ENCODE measurements around the gene TXLNG. TPM values are rescaled to one million over a fixed set of nuclear protein-coding genes. Genes with fewer than 3 reads are reported as not detected.
A peak's percentile ranks its signal among the peaks of the same experiment; 100 is the strongest.

The TXLNG gene
- total and polyA plus RNA-seq, 2 donors (not counting 3 experiments of a cell fraction or from before 2014, with no cell fraction given) = 6.8 to 7.6 TPM

DNA sequence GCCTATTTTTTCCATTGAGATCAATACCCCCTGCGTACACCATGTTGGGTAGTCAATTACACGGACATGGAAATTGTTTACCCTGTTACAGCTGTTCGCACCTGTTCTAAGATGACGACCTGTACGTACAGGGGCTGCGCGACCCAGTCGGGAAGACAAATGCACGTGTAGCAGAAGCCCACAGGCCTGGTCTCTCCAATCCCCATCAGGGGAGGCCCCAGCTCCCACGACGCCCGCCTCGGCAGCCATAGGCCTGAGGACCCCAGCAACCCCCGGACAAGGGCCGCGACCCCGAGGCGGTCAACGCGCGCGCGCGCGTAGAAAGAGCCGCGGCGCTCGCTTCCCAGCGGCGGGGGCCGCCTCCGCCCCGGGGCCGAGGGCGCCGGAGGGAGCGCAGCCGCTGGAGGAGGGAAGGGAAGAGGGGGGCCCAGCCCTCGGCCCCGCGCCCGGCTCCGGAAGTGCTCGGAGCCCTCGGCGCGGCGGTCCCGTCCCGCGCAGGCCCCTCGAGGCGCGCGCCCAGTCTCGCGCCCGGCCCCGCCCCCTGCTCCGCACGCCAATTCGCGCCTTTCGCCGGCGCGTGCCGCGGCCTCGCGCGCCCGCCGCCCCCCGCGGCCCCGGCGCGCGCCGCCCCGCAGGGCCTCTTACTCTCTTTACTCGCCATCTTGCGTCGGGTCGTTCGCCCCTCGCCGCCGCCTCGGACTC lies 83.3 kb downstream of the TXLNG start:
- H3K9me3 ChIP-seq (replicated peaks; ENCODE audit: control insufficient read depth, insufficient read depth, low read length) = no peaks in the 10 kb centered on the region
- peak overlapping the region; percentile 69 to 89 (median 86) for H3K4me3 ChIP-seq (replicated peaks in 1 of 3; ENCODE audit: insufficient read depth in 1 of 3, low read depth in 1 of 3, low read length in 3 of 3)
- no peaks in the 10 kb centered on the region for H4K20me1 ChIP-seq (replicated peaks; ENCODE audit: control insufficient read depth, extremely low read depth, insufficient read depth, low read length)
- FAIRE-seq (no peak), DNase-seq (ENCODE audit: low read depth, low spot score) (peak; percentile 13)
- dilution Hi-C loops (cut with MboI; ENCODE audit: extremely low pct_ligation_motif_present, low sequenced_read_pairs) (no loop called here), intact Hi-C loops (cut with micrococcal nuclease) (loop anchor here (1.0 to 5.0 kb wide), 4 partner anchors 14 to 82 kb away; partner anchors contain the start of gene TXLNG)
- no peaks in the 10 kb centered on the region for H3K36me3 ChIP-seq (ENCODE audit: control insufficient read depth in 2 of 2, extremely low read depth in 1 of 2, insufficient read depth in 2 of 2, low read length in 2 of 2)
- ChIA-PET POLR2A (no interaction called here), CTCF (interaction anchor here (2.4 kb wide), 1 partner anchor 13 kb away, joined by 9 read pairs; no protein-coding TSS in a partner anchor)
- H2AFZ ChIP-seq (ENCODE audit: low read depth, low read length) = peak overlapping the region; percentile 31
- TF ChIP-seq GATA2 (IDR thresholded peaks at IDR 0.05; ENCODE audit: insufficient read depth, insufficient read length, low read depth, low read length) = no peak
- TF ChIP-seq POLR2AphosphoS5 (IDR thresholded peaks at IDR 0.05; ENCODE audit: insufficient read depth, low read depth, low read length) = peak; percentile 25
- H3K79me2 ChIP-seq (ENCODE audit: control insufficient read depth, insufficient read depth, low read length) = peaks cover 45% of the 10 kb centered on the region
- H3K4me1 ChIP-seq (ENCODE audit: control insufficient read depth, extremely low read depth, insufficient read depth, low read length) = peaks cover 17% of the 10 kb centered on the region
- no peaks in the 10 kb centered on the region for H3K9me1 ChIP-seq (replicated peaks; ENCODE audit: control insufficient read depth, extremely low read depth, insufficient read depth, low read length)
- peak overlapping the region; percentile 87 for H3K4me2 ChIP-seq (ENCODE audit: insufficient read depth, low read length)
- H3K9ac ChIP-seq (replicated peaks; ENCODE audit: extremely low read depth, insufficient read depth, low read length) = peak overlapping the region; percentile 76
- BruUV-seq (replicated peaks) = no TSS peak
- peak overlapping the region; percentile 81 for H3K27ac ChIP-seq (ENCODE audit: insufficient read depth, low read depth, low read length)
- H3K27me3 ChIP-seq (ENCODE audit: control insufficient read depth in 2 of 2, insufficient read depth in 2 of 2, low read length in 2 of 2) = no peaks in the 10 kb centered on the region

DNA sequence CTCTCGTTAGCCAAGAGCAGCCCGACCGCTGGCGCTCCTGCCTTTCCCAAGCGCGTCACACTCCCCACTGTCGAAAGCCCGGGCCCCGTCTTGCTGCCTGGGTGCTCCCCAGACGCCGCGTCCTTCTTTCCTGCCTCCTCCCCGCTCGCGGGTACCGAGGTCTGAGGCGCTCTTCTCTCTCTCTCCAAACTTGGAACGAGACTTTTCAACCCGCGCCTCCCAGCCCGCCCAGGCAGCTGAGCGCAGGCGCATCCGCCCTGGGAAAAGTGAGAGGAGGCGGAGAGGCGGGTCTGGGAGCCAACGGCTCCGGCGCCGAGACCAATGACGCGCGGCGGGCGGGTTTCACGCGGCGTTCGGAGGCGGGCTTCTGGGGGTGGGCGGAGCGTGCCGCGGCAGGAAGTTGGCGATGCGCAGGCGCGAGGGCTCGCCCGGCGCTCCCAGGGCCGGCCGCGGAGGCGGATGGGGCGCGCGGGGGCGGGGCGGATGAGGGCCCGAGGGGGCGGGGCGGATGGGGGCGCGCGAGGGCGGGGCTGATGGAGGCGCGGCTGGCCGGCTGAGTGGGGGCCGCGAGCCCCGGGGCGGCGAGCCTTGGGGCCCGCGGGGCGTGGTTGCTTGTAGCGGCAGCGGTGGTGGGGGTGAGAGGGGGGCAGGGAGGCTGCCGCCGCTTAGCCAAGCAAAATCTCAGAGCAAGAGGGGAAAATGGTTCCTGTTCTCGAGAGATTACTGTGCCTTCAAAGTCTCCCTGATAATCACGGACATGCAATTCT lies 84.0 kb downstream of the TXLNG start, which contains the start of gene RBBP7:
Gene RBBP7, minus strand, starts transcription at position 268 of the 767 bp plus-strand sequence. CDS start 309 bp downstream, outside the sequence.
- no TSS peak for BruUV-seq (replicated peaks)
- Histone ChIP-seq H3K4me2 (ENCODE audit: insufficient read depth, low read length) (peak within 1 kb of the TSS; percentile 87), H4K20me1 (replicated peaks; ENCODE audit: control insufficient read depth, extremely low read depth, insufficient read depth, low read length) (no peaks in the 10 kb centered on the region), H3K9ac (replicated peaks; ENCODE audit: extremely low read depth, insufficient read depth, low read length) (peak within 1 kb of the TSS; percentile 76), H3K36me3 (ENCODE audit: control insufficient read depth in 2 of 2, extremely low read depth in 1 of 2, insufficient read depth in 2 of 2, low read length in 2 of 2) (no peaks in the 10 kb centered on the region), H3K27ac (ENCODE audit: insufficient read depth, low read depth, low read length) (peak within 1 kb of the TSS; percentile 81), H3K4me1 (ENCODE audit: control insufficient read depth, extremely low read depth, insufficient read depth, low read length) (peaks cover 17% of the 10 kb centered on the region), H3K9me3 (replicated peaks; ENCODE audit: control insufficient read depth, insufficient read depth, low read length) (no peaks in the 10 kb centered on the region), H3K9me1 (replicated peaks; ENCODE audit: control insufficient read depth, extremely low read depth, insufficient read depth, low read length) (no peaks in the 10 kb centered on the region), H3K27me3 (ENCODE audit: control insufficient read depth in 2 of 2, insufficient read depth in 2 of 2, low read length in 2 of 2) (no peaks in the 10 kb centered on the region), H2AFZ (ENCODE audit: low read depth, low read length) (peak within 1 kb of the TSS; percentile 33), H3K79me2 (ENCODE audit: control insufficient read depth, insufficient read depth, low read length) (peaks cover 38% of the 10 kb centered on the region), H3K4me3 (replicated peaks in 1 of 3; ENCODE audit: insufficient read depth in 1 of 3, low read depth in 1 of 3, low read length in 3 of 3) (peak within 1 kb of the TSS; percentile 69 to 89 (median 86))
- TF ChIP-seq MYC (IDR thresholded peaks at IDR 0.05; ENCODE audit: low read depth, low read length) (no peak), POLR2AphosphoS5 (IDR thresholded peaks at IDR 0.05; ENCODE audit: insufficient read depth, low read depth, low read length) (peak; percentile 26)
- CTCF ChIA-PET = interaction anchor here (2.4 kb wide), 1 partner anchor 13 kb away, joined by 9 read pairs; no protein-coding TSS in a partner anchor
- POLR2A ChIA-PET = no interaction called here
- FAIRE-seq = peak; percentile 75
- dilution Hi-C loops (cut with MboI; ENCODE audit: extremely low pct_ligation_motif_present, low sequenced_read_pairs) (no loop called here), intact Hi-C loops (cut with micrococcal nuclease) (loop anchor here (1.0 to 5.0 kb wide), 4 partner anchors 13 to 83 kb away; partner anchors contain the start of gene TXLNG)
- DNase-seq (ENCODE audit: low read depth, low spot score) = peak; percentile 89

Measured in endothelial cell of umbilical vein (primary cell).